Measurements from ENCODE around the gene NFATC2. TPM values are rescaled to one million over a fixed set of nuclear protein-coding genes. Genes with fewer than 3 reads are reported as not detected.

The NFATC2 gene
- total RNA-seq, result 16.2 TPM

- DNase-seq (ENCODE audit: low read depth in 2 of 3, low spot score in 2 of 3), result peak in 1 of 3 donors; percentile 69
These were observed at the start of gene NFATC2 for GRCh38 chr20:51542571-51543421. Gene NFATC2, minus strand, starts transcription at chr20:51542719. Its CDS starts 220 bp downstream, at chr20:51542499.

GRCh38 chr20:51591871-51592270, 49.4 kb upstream of the NFATC2 start:
- DNase-seq (ENCODE audit: low read depth in 2 of 3, low spot score in 2 of 3), result no peak

GRCh38 chr20:51588762-51589161, 46.2 kb upstream of the NFATC2 start:
- no peak for DNase-seq (ENCODE audit: low read depth in 2 of 3, low spot score in 2 of 3)

GRCh38 chr20:51587145-51587544, 44.6 kb upstream of the NFATC2 start:
- no peak for DNase-seq (ENCODE audit: low read depth in 2 of 3, low spot score in 2 of 3)

GRCh38 chr20:51586005-51586440, 43.5 kb upstream of the NFATC2 start:
- no peak for DNase-seq (ENCODE audit: low read depth in 2 of 3, low spot score in 2 of 3)

- no peak for DNase-seq (ENCODE audit: low read depth in 2 of 3, low spot score in 2 of 3)
These were observed 42.6 kb upstream of the NFATC2 start for GRCh38 chr20:51585148-51585547.

- no peak for DNase-seq (ENCODE audit: low read depth in 2 of 3, low spot score in 2 of 3)
These were observed 42.2 kb upstream of the NFATC2 start for GRCh38 chr20:51584737-51585136.

- DNase-seq (ENCODE audit: low read depth in 2 of 3, low spot score in 2 of 3), result no peak
These were observed 41.6 kb upstream of the NFATC2 start for GRCh38 chr20:51584116-51584515.

- no peak for DNase-seq (ENCODE audit: low read depth in 2 of 3, low spot score in 2 of 3)
These were observed 41.0 kb upstream of the NFATC2 start for GRCh38 chr20:51583499-51583898.

GRCh38 chr20:51583073-51583472, 40.6 kb upstream of the NFATC2 start:
- no peak for DNase-seq (ENCODE audit: low read depth in 2 of 3, low spot score in 2 of 3)

- DNase-seq (ENCODE audit: low read depth in 2 of 3, low spot score in 2 of 3), result no peak
These were observed 39.1 kb upstream of the NFATC2 start for GRCh38 chr20:51581571-51581970.

GRCh38 chr20:51579137-51579536, 36.6 kb upstream of the NFATC2 start:
- DNase-seq (ENCODE audit: low read depth in 2 of 3, low spot score in 2 of 3), result no peak

- no peak for DNase-seq (ENCODE audit: low read depth in 2 of 3, low spot score in 2 of 3)
These were observed 35.6 kb upstream of the NFATC2 start for GRCh38 chr20:51578145-51578459.

- DNase-seq (ENCODE audit: low read depth in 2 of 3, low spot score in 2 of 3), result no peak
These were observed 35.1 kb upstream of the NFATC2 start for GRCh38 chr20:51577432-51578144.

GRCh38 chr20:51575486-51575885, 33.0 kb upstream of the NFATC2 start:
- no peak for DNase-seq (ENCODE audit: low read depth in 2 of 3, low spot score in 2 of 3)

GRCh38 chr20:51574248-51575033, 31.9 kb upstream of the NFATC2 start:
- no peak for DNase-seq (ENCODE audit: low read depth in 2 of 3, low spot score in 2 of 3)

- DNase-seq (ENCODE audit: low read depth in 2 of 3, low spot score in 2 of 3), result no peak
These were observed 31.2 kb upstream of the NFATC2 start for GRCh38 chr20:51573576-51574243.

GRCh38 chr20:51571460-51571794, 28.9 kb upstream of the NFATC2 start:
- no peak for DNase-seq (ENCODE audit: low read depth in 2 of 3, low spot score in 2 of 3)

GRCh38 chr20:51570739-51571459, 28.4 kb upstream of the NFATC2 start:
- DNase-seq (ENCODE audit: low read depth in 2 of 3, low spot score in 2 of 3), result no peak
